ENCODE measurements around the gene UNC79. TPM values are rescaled to one million over a fixed set of nuclear protein-coding genes. Genes with fewer than 3 reads are reported as not detected.

UNC79 gene
- total and polyA plus RNA-seq, 10 of the 15 experiments (the other 5 are each of a cell fraction or from before 2014, with no cell fraction given): 0.04 to 0.29 (median 0.14) TPM

GRCh38 chr14:93700928-93701327, 270.2 kb downstream of the UNC79 start:
- Histone ChIP-seq H3K9me3 (replicated peaks; ENCODE audit: control insufficient read depth, insufficient read depth, low read length) (no peaks in the 10 kb centered on the region), H3K4me3 (no peak overlapping the region), H3K27me3 (replicated peaks in 1 of 2; ENCODE audit: control insufficient read depth in 2 of 2, insufficient read depth in 2 of 2, low read length in 1 of 2) (peaks cover 0 to 3% of the 10 kb centered on the region in 2 experiments; a peak in 2 of 4 replicates), H3K9ac (ENCODE audit: control insufficient read depth, insufficient read depth, low read length) (no peak overlapping the region), H4K20me1 (ENCODE audit: control insufficient read depth, insufficient read depth) (no peaks in the 10 kb centered on the region), H2AFZ (ENCODE audit: control insufficient read depth, low read depth, low read length) (no peak overlapping the region), H3K4me1 (ENCODE audit: control insufficient read depth, insufficient read depth, low read length) (no peaks in the 10 kb centered on the region), H3K36me3 (ENCODE audit: control insufficient read depth in 2 of 2, insufficient read depth in 2 of 2, low read length in 1 of 2) (no peaks in the 10 kb centered on the region), H3K4me2 (ENCODE audit: control insufficient read depth, insufficient read depth) (no peak overlapping the region), H3K79me2 (ENCODE audit: control insufficient read depth, insufficient read depth, low read length) (no peaks in the 10 kb centered on the region), H3K27ac (ENCODE audit: control insufficient read depth, insufficient read depth) (no peak overlapping the region)
- intact Hi-C loops (cut with micrococcal nuclease; ENCODE audit: unreplicated experiment) (no loop called here), in situ Hi-C loops (cut with MboI) (no loop called here)
- ChIA-PET CTCF (no interaction called here), SMC1A (ENCODE audit: uncharacterized antibody, unreplicated experiment) (no interaction called here), POLR2A (no interaction called here), RAD21 (ENCODE audit: unreplicated experiment) (no interaction called here)
- no TSS peak for BruUV-seq (replicated peaks)
- DNase-seq (ENCODE audit: low read depth, low spot score) (no peak), ATAC-seq (no peak), FAIRE-seq (no peak)
- no peak for TF ChIP-seq WRNIP1 (IDR thresholded peaks at IDR 0.05; ENCODE audit: borderline replicate concordance, low read depth, low read length)
- TF ChIP-seq NBN (IDR thresholded peaks at IDR 0.05): no peak
- TF ChIP-seq MTA2 (IDR thresholded peaks at IDR 0.05; ENCODE audit: low read depth): no peak
- TF ChIP-seq CHD2 (IDR thresholded peaks at IDR 0.05; ENCODE audit: borderline replicate concordance, low read depth, low read length): no peak
- no peak for TF ChIP-seq PRDM15 (CRISPR knock-in tag; IDR thresholded peaks at IDR 0.05)
- TF ChIP-seq HCFC1 (IDR thresholded peaks at IDR 0.05; ENCODE audit: low read length): no peak
- no peak for TF ChIP-seq ZSCAN29 (IDR thresholded peaks at IDR 0.05)
- TF ChIP-seq STAT3 (IDR thresholded peaks at IDR 0.05; ENCODE audit: low read depth, low read length): no peak
- TF ChIP-seq SMARCA5 (IDR thresholded peaks at IDR 0.05): no peak
- TF ChIP-seq CHD1 (IDR thresholded peaks at IDR 0.05; ENCODE audit: low read depth, low read length): no peak
- TF ChIP-seq SPI1 (IDR thresholded peaks at IDR 0.05; ENCODE audit: borderline replicate concordance, insufficient read depth, low read depth, low read length): no peak
- TF ChIP-seq EED (IDR thresholded peaks at IDR 0.05; ENCODE audit: low read depth): no peak
- TF ChIP-seq RAD51 (IDR thresholded peaks at IDR 0.05): no peak
- no peak for TF ChIP-seq YY1 (IDR thresholded peaks at IDR 0.05; ENCODE audit: low read depth, low read length)
- no peak for TF ChIP-seq YBX1 (IDR thresholded peaks at IDR 0.05)
- TF ChIP-seq FOXM1 (IDR thresholded peaks at IDR 0.05; ENCODE audit: low read depth, low read length): no peak
- TF ChIP-seq ATF7 (IDR thresholded peaks at IDR 0.05; ENCODE audit: low read depth): no peak
- TF ChIP-seq PKNOX1 (IDR thresholded peaks at IDR 0.05): no peak
- TF ChIP-seq KLF5 (IDR thresholded peaks at IDR 0.05; ENCODE audit: partially characterized antibody): no peak
